Suppressor macrophage treated with lipopolysaccharide for 1 hour (primary cell): Measurements from ENCODE around the gene PCTP.

Experiments used
- DNase-seq, 3 donors: peaks; one replicate each; pipeline ENCODE4 v3.0.0-alpha.2; 2020 to 2022

The PCTP gene

GRCh38 chr17:55758171-55758570, 7.3 kb downstream of the PCTP start:
- DNase-seq, result no peak

DNA sequence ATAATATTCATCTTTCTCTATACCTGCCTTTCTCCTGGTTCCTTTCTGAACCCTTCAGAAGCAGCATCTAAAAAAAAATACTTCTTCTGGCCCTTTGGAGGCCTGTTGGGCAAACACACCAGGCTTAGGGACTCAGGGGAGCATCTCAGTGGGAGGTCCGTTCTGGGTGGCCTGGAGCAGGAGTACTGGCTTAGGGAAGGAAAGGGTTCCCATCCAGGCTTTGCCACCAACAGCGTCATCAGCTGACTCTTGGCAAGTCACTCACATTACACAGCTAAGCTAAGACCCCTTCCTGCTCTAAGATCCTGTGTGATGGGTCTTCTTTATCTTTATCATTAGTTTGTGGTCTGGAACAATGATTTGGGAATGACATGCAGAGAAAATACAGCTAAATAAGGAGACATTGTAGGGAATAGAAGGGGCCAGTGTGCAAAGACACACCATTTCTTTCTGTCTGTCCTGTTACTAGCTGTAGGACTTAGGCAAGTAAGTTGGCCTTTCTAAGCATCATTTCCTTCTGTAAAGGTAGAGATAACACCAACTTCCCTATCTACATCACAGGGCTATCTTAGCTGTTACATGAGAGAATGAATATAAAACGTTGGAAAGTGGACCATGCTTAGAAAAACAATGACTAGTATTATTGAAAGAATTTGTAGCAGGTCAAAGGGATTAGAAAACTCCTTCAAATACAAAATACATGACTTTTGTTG, 9.9 kb downstream of the PCTP start:
- DNase-seq, result no peak

DNA sequence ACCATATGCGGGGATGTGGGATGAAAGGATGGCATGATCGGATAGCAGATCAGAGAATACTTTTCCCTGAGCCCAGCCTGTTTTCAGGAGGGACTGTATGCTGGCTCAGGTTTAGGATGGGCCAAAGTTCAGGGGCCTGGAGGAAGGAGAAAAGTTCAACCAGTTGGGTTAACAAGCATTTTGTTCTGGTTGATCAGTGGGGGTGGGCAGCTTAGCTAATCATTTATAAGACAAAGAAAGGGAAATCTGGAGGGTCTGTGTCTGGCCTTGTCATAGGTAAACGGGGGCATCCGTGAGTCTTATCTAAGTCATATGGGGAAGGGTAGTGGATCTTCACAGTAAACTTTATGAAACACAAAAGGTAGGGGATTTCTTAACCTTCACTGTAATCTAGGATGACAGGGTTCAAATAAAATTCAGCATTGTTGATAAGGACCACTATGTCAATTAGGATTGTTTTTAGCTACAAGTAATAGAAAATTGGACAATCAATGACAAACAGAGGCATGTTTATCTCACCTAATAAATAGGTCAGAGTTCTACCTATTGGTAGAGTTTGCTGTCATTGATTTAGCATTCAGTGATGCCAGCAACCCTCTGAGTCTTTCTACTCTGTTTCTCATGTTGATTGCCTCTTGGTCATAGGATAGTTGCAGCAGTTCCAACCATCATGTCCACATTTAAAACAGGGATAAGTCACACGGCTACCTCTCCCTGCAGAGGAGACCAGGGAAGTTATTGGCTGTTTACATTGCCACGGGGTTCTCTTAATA, 11.4 kb downstream of the PCTP start:
- no peak for DNase-seq

DNA sequence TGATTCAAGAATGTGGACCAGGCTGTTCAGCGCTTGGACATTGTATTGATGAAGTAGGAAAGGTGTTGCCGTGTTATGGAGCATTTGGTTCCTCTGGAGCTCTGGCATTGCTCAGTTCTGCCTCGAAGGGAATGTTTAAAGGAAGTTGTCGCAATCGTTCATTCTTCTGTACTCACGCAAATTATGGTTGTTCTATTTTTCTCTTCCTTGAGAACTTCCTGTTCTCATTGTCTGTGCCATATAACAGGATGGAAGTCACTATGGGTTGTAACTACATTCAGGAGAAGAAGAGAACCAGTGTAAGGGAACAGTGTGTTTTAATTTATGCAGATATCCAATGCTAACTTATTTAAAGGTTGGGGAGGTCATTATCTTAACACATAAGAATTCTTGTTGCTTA, 13.0 kb downstream of the PCTP start:
- peak; percentile 57 to 78 (median 77) for DNase-seq

GRCh38 chr17:55764610-55765009, 13.8 kb downstream of the PCTP start:
- no peak for DNase-seq

- DNase-seq, result no peak
These were observed 14.6 kb downstream of the PCTP start for GRCh38 chr17:55765472-55765871.

- DNase-seq, result no peak
These were observed 18.2 kb downstream of the PCTP start for GRCh38 chr17:55768936-55769624.

DNA sequence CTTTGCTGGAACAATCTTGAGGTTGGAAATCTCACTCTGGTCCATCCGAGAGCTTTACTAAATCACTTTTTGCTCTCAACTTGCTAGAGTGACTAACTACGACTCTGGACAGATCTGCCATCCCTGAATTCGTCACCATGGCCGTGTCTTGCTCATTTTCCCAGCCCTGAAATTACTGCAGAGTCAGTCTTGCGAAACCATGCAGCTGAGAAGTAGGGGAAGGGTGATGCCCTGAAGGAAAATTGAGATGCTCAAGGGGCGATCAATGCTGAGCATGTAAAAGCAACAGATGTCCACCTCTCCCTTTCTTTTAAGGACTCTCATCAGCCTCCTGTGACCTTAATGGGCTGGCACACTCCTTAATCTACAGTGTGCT, 18.8 kb downstream of the PCTP start:
- peak; percentile 61 to 77 (median 72) for DNase-seq

DNA sequence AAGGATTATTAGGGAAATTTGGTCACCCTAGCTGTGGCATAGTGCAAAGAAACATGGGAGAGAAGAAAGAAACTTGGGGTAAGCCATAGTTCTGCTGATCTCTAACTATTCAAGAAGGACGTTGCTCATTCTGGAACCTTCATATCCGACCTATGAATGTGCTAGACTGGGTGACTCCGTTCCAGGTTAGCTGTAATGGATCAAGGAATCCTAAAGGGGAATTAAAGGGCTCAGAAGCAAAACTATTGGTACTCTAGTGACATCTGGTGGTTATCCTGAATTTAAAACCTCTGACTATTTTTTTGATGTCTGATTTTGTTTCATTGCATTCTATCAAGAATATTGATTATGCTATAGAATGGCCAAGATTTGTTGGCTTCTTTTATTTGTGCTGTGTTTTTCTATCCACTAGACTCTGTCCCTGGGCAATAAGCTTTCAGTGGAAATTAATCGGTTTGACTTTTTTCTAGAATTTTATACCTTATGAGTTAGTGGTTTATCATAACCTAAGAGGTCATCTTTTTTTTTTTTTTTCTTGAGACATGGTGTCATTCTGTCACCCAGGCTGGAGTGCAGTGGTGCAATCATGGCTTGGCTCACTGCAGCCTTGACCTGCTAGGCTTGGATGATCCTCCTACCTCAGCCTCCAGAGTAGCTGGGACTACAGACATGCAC, 19.5 kb downstream of the PCTP start:
- peak; percentile 44 to 71 (median 63) for DNase-seq

DNA sequence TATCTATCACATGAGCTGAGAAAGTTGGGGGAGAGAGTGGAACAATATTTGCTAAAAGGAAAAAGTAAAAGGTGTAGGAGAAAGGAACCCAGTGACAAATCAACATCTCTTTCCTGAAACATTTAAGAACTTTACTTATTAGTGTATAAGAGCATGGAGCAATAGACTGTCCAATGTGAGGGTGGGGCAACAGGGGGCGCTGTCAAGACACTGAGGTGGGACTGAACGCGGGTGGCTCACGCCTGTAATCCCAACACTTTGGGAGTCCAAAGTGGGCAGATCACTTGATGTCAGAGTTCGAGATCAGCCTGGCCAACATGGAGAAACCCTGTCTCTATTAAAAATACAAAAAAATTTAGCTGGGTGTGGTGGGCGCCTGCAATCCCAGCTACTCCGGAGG, 21.2 kb downstream of the PCTP start:
- no peak for DNase-seq

DNA sequence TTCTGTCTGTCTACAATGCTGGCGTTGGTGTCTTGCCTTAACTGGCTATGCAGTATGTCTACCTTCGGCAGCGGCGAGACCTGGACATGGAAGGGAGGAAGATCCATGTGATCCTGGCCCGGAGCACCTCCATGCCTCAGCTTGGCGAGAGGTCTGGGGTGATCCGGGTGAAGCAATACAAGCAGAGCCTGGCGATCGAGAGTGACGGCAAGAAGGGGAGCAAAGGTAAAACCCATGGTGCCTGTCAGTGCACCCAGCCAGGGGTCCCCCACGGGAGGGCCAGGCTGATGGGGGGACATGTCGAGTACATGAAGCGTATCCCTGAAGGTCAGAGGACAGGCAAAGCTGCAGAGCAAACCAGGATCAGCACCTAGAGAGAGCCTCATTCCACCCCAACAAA, 22.8 kb downstream of the PCTP start:
- no peak for DNase-seq

GRCh38 chr17:55774846-55775271, 24.0 kb downstream of the PCTP start:
- DNase-seq, result no peak

DNA sequence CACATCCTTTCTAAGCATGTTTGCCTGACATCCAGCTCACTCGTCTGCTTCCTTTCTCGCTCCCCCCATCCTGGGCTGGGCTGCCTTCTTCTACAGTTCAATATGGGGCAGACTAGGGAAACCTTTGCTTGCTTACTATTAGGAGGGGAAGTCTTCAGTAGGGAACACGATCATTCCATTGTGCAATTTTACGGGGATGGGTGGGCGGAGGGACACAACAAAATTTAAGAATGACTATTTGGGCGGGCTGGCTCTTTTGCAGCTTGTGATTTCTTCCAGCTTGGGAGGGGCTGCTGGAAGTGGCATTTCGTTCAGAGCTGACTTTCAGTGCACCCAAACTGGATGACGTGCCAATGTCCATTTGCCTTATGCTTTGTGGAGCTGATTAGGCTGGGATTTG, 25.4 kb downstream of the PCTP start:
- peak in 2 of 3 donors; percentile 23 to 24 for DNase-seq

- DNase-seq, result no peak
These were observed 26.7 kb downstream of the PCTP start for GRCh38 chr17:55777471-55777971.

GRCh38 chr17:55778389-55779118, 27.7 kb downstream of the PCTP start:
- DNase-seq, result no peak

GRCh38 chr17:55783684-55784245, 32.9 kb downstream of the PCTP start:
- DNase-seq, result peak; percentile 38 to 63 (median 59)

DNA sequence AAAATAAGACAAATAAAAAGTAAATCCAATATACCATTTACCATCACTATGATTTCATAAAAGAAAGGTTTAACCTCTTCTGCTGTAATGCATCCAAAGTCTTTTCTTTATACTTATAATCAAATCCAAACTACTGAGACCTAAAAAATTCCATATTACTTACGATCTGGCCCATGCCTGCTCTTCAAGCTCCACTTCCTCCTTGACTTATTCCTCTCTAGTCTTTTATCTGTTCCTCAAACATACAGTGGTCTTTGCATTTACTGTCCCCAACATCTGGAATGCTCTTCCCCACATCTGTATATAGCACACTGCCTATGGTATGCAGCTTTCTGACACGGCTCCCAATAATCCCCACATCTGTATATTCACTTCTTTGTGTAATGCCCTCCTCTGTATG, 33.8 kb downstream of the PCTP start:
- DNase-seq, result no peak

DNA sequence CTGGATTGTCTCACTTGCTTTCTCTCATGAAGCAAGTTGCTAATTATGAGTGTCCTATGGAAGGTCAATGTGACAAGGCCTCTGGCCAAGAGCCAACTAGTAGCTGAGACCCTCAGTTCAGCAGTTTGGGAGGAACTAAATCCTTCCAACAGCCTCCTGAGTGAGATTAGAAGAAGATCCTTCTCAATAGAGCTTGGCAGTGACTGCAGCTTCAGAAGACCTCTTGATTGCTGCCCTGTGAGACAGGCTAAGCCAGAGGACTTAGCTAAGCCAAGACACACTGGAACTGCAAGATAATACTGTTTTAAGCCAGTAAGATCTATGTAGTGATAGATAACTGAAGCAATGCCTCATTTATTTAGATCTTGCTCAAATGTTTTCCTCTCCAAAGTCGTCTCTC, 34.3 kb downstream of the PCTP start:
- no peak for DNase-seq

DNA sequence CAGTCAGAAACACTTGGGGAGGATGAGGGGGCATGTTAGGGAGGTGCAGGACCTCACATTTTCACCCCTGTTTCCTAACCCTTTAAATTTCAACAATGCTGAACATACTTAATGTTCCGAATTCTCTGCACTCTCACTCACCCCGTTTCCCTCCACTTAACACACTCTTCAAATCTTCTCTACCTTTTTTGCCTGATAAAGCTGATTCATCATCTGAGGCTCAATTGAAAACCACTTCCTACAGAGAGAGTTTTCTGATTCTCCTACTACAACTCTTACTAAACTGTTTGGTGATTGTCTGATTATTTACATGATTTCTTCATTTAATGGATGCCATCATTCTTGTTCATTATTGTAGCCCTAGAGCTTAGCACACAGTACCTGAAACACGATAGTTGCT, 42.4 kb downstream of the PCTP start:
- DNase-seq, result no peak

GRCh38 chr17:55794725-55795482, 44.1 kb downstream of the PCTP start:
- DNase-seq, result no peak
